Measurements from ENCODE around the gene KYAT1.

The KYAT1 gene

DNA sequence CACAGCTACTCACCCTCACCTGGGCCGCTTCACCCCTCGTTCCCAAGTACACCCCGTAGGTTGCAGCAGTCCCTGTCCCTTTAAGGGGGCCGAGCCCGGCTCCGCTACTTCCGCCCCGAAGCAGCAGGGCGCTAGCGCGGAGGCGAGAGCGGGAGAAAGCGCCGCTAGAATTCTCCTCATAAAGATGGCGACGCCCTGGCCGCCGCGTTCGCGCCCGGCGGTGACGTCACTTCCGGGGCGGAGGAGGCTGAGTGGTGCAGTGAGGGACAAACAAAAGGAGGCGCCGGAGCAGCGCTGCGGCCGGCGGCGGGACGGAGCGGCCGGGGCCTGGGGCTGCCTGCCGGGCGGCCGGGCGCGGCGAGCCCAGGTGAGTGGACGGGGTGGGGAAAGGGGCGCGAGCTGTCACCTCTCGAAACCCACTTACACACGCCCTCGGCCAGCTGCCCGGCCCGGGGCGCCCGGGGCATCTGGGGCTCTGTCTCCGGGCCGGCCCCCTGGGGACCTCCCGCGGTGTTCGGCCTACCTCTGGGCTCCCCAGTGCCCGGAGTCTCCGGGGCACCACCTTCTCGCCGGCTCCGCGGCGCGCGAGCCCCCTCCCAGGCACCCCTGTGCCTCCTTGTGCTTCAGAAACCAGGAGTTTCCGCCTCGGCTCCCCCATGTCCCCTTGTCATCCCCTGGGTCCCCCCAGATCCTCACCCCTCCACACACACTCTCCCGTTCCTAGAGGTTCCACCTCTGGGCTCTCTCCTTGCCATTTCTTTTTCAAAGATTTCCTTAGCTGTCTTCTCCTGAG is at the start of gene KYAT1, which contains the start of gene LRRC8A:
Gene KYAT1 (minus strand): TSS at position 67 of the 793 bp plus-strand sequence. CDS start 36,545 bp downstream, outside the sequence.
Gene LRRC8A (plus strand): TSS at position 250 of the 793 bp plus-strand sequence. CDS start 25,032 bp downstream, outside the sequence.
- intact Hi-C loops (cut with DNase I), result loop anchor here (5.0 kb wide), 2 partner anchors 40 to 65 kb away; partner anchors contain the start of genes DOLK, NUP188 and PHYHD1

GRCh38 chr9:128929560-128929959 is 47.8 kb upstream of the KYAT1 start:
- intact Hi-C loops (cut with DNase I), result loop anchor here (5.0 kb wide), 1 partner anchor 67 kb away; no protein-coding TSS in a partner anchor
- DNase-seq, result no peak

More for the DNA sequence above, at the start of gene KYAT1, which contains the start of gene LRRC8A:
- DNase-seq, result peak; percentile 95 to 99 (median 98)

- intact Hi-C loops (cut with DNase I), result loop anchor here (5.0 kb wide), 1 partner anchor 66 kb away; no protein-coding TSS in a partner anchor
- DNase-seq, result peak in 13 of 42 donors; percentile 32 to 71 (median 49)
Observed at GRCh38 chr9:128928624-128929023, 46.9 kb upstream of the KYAT1 start.

GRCh38 chr9:128927731-128928411 is 46.1 kb upstream of the KYAT1 start:
- intact Hi-C loops (cut with DNase I), result loop anchor here (5.0 kb wide), 1 partner anchor 66 kb away; no protein-coding TSS in a partner anchor
- peak in 41 of 42 donors; percentile 41 to 86 (median 66) for DNase-seq

DNA sequence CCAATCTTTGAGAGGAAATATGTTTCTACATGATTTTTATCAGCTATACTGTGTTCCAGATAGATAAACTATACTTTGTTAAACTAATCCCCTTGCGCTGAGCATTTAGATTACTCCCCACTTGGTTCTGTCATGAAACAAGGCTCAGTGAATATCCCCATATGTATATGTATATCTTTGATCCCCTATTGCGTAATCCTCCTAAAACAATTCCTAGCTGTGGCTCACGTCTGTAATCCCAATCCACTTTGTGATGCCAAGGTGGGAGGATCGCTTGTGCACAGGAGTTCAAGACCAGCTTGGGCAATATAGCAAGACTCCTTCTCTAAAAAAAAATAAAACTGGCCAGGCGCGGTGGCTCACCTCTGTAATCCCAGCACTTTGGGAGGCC is 41.7 kb upstream of the KYAT1 start:
- intact Hi-C loops (cut with DNase I), result loop anchor here (5.0 kb wide), 1 partner anchor 41 kb away; the partner anchor contains the start of genes KYAT1 and LRRC8A
- DNase-seq, result no peak

- DNase-seq, result peak in 6 of 42 donors; percentile 19 to 50 (median 31)
- intact Hi-C loops (cut with DNase I), result loop anchor here (5.0 kb wide), 1 partner anchor 40 kb away; the partner anchor contains the start of genes KYAT1 and LRRC8A
Observed at GRCh38 chr9:128921881-128922763, 40.4 kb upstream of the KYAT1 start.

DNA sequence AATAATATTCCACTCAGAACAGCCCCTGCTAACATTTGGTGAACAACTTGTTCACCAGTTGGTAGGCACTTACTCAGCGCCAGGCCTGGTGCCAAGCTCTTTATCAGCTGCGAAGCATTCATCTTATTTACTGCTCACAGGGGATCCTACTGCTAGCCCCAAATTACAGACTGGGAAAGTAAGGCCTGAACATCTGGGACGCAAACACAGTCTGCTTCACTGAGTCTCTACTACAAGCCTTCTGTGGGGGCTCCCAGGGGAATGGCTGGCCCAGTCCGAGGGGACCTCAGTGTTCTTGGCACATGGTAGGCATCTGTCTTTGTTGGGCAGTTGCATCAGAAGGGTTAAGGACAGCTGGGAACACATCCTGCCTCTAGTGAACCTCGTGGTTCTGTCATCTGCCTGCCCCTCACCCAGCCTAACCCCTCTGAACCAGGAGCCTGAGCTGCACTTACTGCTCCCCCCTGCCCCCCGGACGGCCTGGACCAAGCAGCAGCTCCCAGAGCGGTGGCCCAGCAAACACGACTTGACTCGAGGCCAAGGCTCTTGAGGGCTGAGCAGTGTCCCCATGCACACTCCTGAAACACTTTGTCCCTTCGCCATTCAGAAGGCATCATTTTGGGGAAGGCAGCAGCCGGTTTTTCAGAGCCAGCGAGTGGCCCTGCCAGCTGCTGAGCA is 38.8 kb upstream of the KYAT1 start, which contains the start of gene PHYHD1:
Gene PHYHD1 (plus strand): TSS at position 602 of the 678 bp plus-strand sequence. CDS start 1,342 bp downstream, outside the sequence.
- intact Hi-C loops (cut with DNase I), result loop anchor here (5.0 kb wide), 1 partner anchor 38 kb away; the partner anchor contains the start of genes KYAT1 and LRRC8A
- DNase-seq, result peak; percentile 42 to 92 (median 78)

DNA sequence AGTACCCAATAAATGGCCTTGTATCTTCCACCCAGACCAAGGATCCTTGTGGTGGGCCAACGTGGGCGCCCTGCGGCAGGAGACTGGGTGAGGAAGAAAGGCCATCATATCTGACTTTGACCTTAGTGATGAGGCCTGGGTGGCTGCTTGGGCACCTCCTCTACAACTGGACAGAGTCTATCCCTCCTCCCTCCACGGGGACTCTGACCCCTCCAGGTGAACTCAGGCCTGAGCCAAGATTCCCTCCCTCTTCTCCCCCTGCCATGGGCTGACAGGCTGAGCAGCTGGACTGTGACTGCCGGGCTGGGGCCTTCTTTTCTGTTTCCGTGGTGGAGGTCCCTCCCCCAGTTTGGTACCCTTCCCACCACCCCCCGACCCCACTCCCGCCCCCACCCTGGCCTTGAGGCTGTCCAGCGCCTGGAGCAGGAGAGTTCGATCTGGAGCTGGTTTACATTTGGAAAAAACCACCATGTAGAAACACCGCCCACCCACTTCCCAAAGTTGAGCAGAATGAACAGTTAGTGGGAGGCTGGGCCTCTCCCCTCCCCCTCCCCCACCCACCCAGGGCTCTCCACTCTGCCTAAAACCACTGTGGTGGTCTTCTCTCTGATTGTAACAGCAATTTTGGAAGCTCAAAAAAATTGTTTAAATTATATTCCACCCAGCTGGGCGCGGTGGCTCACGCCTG is 37.8 kb upstream of the KYAT1 start:
- intact Hi-C loops (cut with DNase I), result loop anchor here (5.0 kb wide), 1 partner anchor 37 kb away; the partner anchor contains the start of genes KYAT1 and LRRC8A
- DNase-seq, result no peak

DNA sequence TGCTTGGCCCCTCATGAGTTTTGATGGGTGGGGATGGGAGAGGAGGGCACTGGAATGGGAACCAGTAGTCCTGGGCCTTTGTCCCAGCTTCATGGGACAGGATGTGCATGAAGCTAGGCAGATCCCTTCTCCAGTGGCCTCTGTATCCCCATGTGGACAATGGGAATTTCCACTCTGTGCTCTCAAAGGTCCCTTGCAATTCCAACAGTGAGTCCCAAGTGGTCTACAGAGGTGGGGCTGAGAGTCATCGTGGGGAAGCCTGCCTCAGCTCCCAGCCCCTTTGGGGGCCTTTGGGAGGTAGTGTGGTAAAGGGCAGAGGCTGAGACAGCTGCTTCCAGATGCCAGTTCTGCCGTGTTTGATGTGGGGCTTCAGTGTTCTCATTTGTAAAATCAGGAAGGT is 37.2 kb upstream of the KYAT1 start:
- no peak for DNase-seq
- intact Hi-C loops (cut with DNase I), result no loop called here

DNA sequence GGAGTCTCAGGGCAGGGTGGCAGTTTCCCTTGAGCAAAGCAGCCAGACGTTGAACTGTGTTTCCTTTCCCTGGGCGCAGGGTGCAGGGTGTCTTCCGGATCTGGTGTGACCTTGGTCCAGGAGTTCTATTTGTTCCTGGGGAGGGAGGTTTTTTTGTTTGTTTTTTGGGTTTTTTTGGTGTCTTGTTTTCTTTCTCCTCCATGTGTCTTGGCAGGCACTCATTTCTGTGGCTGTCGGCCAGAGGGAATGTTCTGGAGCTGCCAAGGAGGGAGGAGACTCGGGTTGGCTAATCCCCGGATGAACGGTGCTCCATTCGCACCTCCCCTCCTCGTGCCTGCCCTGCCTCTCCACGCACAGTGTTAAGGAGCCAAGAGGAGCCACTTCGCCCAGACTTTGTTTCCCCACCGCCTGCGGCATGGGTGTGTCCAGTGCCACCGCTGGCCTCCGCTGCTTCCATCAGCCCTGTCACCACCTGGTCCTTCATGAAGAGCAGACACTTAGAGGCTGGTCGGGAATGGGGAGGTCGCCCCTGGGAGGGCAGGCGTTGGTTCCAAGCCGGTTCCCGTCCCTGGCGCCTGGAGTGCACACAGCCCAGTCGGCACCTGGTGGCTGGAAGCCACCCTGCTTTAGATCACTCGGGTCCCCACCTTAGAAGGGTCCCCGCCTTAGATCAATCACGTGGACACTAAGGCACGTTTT is 35.5 kb upstream of the KYAT1 start:
- DNase-seq, result peak in 39 of 42 donors; percentile 20 to 83 (median 57)
- intact Hi-C loops (cut with DNase I), result no loop called here

DNA sequence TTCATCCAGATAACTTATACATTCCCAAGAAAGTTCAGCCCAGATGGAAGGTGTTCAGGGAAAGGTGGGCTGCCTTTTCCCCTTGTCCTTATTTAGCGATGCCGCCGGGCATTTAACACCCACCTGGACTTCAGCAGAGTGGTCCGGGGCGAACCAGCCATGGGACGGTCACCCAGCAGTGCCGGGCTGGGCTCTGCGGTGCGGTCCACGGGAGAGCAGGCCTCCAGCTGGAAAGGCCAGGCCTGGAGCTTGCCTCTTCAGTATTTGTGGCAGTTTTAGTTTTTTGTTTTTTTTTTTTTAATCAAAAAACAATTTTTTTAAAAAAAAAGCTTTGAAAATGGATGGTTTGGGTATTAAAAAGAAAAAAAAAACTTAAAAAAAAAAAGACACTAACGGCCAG is 35.0 kb upstream of the KYAT1 start:
- no peak for DNase-seq
- intact Hi-C loops (cut with DNase I), result no loop called here

DNA sequence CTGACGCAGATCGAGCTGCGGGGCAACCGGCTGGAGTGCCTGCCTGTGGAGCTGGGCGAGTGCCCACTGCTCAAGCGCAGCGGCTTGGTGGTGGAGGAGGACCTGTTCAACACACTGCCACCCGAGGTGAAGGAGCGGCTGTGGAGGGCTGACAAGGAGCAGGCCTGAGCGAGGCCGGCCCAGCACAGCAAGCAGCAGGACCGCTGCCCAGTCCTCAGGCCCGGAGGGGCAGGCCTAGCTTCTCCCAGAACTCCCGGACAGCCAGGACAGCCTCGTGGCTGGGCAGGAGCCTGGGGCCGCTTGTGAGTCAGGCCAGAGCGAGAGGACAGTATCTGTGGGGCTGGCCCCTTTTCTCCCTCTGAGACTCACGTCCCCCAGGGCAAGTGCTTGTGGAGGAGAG is 34.5 kb upstream of the KYAT1 start:
- intact Hi-C loops (cut with DNase I), result no loop called here

DNA sequence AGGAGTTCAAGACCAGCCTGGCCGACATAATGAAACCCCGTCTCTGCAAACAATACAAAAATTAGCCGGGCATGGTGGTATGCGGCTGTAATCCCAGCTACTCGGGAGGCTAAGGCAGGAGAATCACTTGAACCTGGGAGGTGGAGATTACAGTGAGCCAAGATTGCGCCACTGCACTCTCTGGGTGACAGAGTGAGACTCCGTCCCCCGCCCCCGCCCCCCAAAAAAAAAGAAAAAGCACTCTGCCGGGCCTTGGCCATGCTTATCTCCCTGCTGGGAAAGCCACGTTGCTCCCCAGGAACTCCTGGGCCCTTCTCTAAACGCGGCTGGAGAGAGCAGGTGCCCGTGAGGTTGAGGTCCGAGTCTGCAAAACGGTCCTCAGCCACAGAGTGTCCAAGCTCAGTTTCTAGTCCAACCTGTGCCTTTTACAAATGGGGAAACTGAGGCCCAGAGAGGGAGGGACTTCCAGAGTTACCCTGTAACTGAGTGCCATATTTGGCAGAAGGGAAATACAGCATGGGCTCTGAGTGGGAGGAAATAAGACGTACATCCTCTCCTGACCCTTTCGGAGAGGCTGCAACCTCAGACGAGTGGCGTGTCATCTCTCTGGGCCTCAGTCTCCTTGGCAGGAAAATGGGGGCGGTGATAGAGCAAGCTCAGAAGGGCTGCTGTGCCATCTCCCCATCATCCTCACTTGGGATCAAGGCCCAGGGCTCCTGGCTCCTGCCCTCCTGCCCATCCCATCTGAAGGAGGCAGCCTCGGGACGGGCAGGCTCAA is 32.4 kb upstream of the KYAT1 start:
- intact Hi-C loops (cut with DNase I), result no loop called here
- no peak for DNase-seq

More for the DNA sequence above, 34.5 kb upstream of the KYAT1 start:
- DNase-seq, result peak in 3 of 42 donors; percentile 31 to 57 (median 32)

DNA sequence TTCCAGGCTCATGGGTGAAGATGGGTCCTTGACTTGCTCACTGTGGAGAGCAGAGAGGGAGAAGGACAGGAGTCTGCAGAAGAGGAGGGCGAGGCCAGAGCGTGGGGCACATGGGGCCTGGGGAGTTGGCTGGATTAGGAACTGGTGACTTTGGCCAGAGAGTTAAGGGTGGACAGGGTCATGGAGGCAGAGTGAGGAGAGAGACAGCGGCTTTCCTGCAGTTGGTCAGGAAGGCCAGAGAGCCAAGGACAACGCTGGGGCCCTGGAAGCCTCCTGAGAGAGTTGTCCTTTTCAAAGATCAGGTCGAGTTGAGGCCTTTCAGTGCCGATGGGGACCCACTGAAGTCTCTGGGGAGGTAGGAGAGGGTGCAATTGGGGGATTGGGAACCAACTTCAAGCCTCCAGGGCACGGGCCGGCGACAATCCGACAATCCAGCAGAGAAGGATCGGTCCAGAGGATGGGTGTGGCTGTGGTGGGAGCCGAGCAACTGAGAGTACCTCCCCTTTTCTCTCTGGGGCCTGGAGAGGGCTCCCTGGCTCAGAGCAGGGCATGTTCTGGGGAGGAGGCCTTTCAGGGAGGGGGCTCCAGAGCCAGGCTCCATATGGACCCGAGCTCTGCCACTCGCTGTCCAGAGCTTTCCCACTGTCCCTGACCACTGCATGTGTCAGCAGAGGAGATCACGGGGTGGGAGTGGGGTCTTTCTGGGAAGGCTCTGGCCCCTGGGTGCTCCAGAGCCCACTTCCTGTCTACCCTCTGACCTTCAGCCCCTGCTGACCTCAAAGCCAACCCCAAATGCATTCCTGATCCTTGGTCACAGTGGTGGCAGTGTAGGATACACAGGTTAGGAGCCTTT is 31.5 kb upstream of the KYAT1 start:
- DNase-seq, result no peak
- intact Hi-C loops (cut with DNase I), result no loop called here

All from head of caudate nucleus (tissue), 42 donors.